Activated CD8-positive, alpha-beta T cell treated with anti-CD3 and anti-CD28 coated beads for 36 hours (primary cell): ENCODE measurements around the gene CCDC141. TPM values are rescaled to one million over a fixed set of nuclear protein-coding genes. Genes with fewer than 3 reads are reported as not detected.

Source experiments
- ATAC-seq: fragments of 200-7000 bp; cut with Tn5 transposase; one replicate; pipeline ENCODE4 v1.10.0; 2021; ENCODE audit warnings: mild to moderate bottlenecking, moderate library complexity
- CTCF ChIA-PET: fragments of 350-600 bp; sonication (Branson Sonifier 250); formaldehyde crosslinking; loops from one replicate; lab custom pipeline; 2021; ENCODE audit warnings: antibody characterized with exemption; lab: Charles Lee
- POLR2A ChIA-PET: fragments of 350-600 bp; sonication (Branson Sonifier 250); formaldehyde crosslinking; loops from one replicate; lab custom pipeline; 2021; ENCODE audit warnings: antibody characterized with exemption; lab: Charles Lee
- DNase-seq: peaks from one replicate; pipeline ENCODE4 v3.0.0-alpha.2; 2020
- H3K27ac Mint-ChIP-seq: one replicate; pipeline ENCODE4 v1.8.0; 2021; ENCODE audit warnings: mild to moderate bottlenecking, mixed read lengths
- H3K27me3 Mint-ChIP-seq: one replicate; pipeline ENCODE4 v1.8.0; 2021; ENCODE audit warnings: mixed read lengths
- H3K36me3 Mint-ChIP-seq: one replicate; pipeline ENCODE4 v1.8.0; 2021; ENCODE audit warnings: low read depth, mixed read lengths
- H3K4me1 Mint-ChIP-seq: one replicate; pipeline ENCODE4 v1.8.0; 2021; ENCODE audit warnings: low read depth, mixed read lengths
- H3K4me3 Mint-ChIP-seq: one replicate; pipeline ENCODE4 v1.8.0; 2021; ENCODE audit warnings: mild to moderate bottlenecking, moderate library complexity, mixed read lengths
- H3K9me3 Mint-ChIP-seq: one replicate; pipeline ENCODE4 v1.8.0; 2021; ENCODE audit warnings: mixed read lengths
- CTCF ChIP-seq: fragments of 200-600 bp; IDR thresholded peaks from one replicate; pipeline ENCODE4 v1.8.0; 2022; ENCODE audit warnings: antibody characterized with exemption, mild to moderate bottlenecking
- intact Hi-C: fragments of 100-400 bp; cut with micrococcal nuclease; formaldehyde crosslinking; loops from one replicate; pipeline ENCODE4 v1.10.0; 2022
- total RNA-seq, 2 experiments: library from RNA; stranded (reverse); gene quantifications; one replicate each; pipeline ENCODE4 v1.2.3, GENCODE V29; 2021

Gene CCDC141
- total RNA-seq, 2 experiments from 2014 or later, result 6.5 to 7.8 TPM

GRCh38 chr2:178908810-178909209, 141.1 kb downstream of the CCDC141 start:
- H3K4me3 Mint-ChIP-seq, result no peak overlapping the region
- intact Hi-C loops, result no loop called here
- ATAC-seq, result no peak
- no peaks in the 10 kb centered on the region for H3K27me3 Mint-ChIP-seq
- no peak overlapping the region for H3K27ac Mint-ChIP-seq
- no peak for DNase-seq
- TF ChIP-seq CTCF, result no peak
- CTCF ChIA-PET, result interaction anchor here (1.1 to 2.6 kb wide), 4 partner anchors 11 to 221 kb away, joined by 3 to 9 read pairs (median 6); no protein-coding TSS in a partner anchor
- H3K4me1 Mint-ChIP-seq, result peaks cover 7% of the 10 kb centered on the region
- H3K36me3 Mint-ChIP-seq, result peaks cover 8% of the 10 kb centered on the region
- POLR2A ChIA-PET, result no interaction called here
- no peaks in the 10 kb centered on the region for H3K9me3 Mint-ChIP-seq

GRCh38 chr2:178905261-178905660, 144.7 kb downstream of the CCDC141 start:
- ATAC-seq, result no peak
- DNase-seq, result no peak
- Mint-ChIP-seq H3K36me3 (peaks cover 13% of the 10 kb centered on the region), H3K4me3 (no peak overlapping the region), H3K4me1 (no peaks in the 10 kb centered on the region), H3K27me3 (no peaks in the 10 kb centered on the region), H3K27ac (no peak overlapping the region), H3K9me3 (no peaks in the 10 kb centered on the region)
- ChIA-PET POLR2A (interaction anchor here (0.6 kb wide), 1 partner anchor 75 kb away, joined by 3 read pairs; no protein-coding TSS in a partner anchor), CTCF (interaction anchor here (0.9 to 2.0 kb wide), 5 partner anchors 8 to 225 kb away, joined by 3 to 7 read pairs (median 4); no protein-coding TSS in a partner anchor)
- no peak for TF ChIP-seq CTCF
- intact Hi-C loops, result no loop called here

GRCh38 chr2:178899656-178900055, 150.3 kb downstream of the CCDC141 start:
- intact Hi-C loops, result no loop called here
- H3K4me1 Mint-ChIP-seq, result no peaks in the 10 kb centered on the region
- H3K4me3 Mint-ChIP-seq, result no peak overlapping the region
- H3K36me3 Mint-ChIP-seq, result peaks cover 10% of the 10 kb centered on the region
- no peak overlapping the region for H3K27ac Mint-ChIP-seq
- DNase-seq (no peak), ATAC-seq (no peak)
- H3K9me3 Mint-ChIP-seq, result no peaks in the 10 kb centered on the region
- no peak for TF ChIP-seq CTCF
- ChIA-PET POLR2A (no interaction called here), CTCF (interaction anchor here (1.6 kb wide), 1 partner anchor 9 kb away, joined by 8 read pairs; no protein-coding TSS in a partner anchor)
- H3K27me3 Mint-ChIP-seq, result no peaks in the 10 kb centered on the region

GRCh38 chr2:178895872-178896271, 154.1 kb downstream of the CCDC141 start:
- CTCF ChIA-PET, result interaction anchor here (0.9 kb wide), 1 partner anchor 234 kb away, joined by 4 read pairs; no protein-coding TSS in a partner anchor
- H3K4me1 Mint-ChIP-seq, result peaks cover 3% of the 10 kb centered on the region
- H3K4me3 Mint-ChIP-seq, result no peak overlapping the region
- POLR2A ChIA-PET, result no interaction called here
- no peak overlapping the region for H3K27ac Mint-ChIP-seq
- no peaks in the 10 kb centered on the region for H3K27me3 Mint-ChIP-seq
- H3K36me3 Mint-ChIP-seq, result no peaks in the 10 kb centered on the region
- H3K9me3 Mint-ChIP-seq, result no peaks in the 10 kb centered on the region
- DNase-seq (no peak), ATAC-seq (no peak)
- TF ChIP-seq CTCF, result no peak
- intact Hi-C loops, result no loop called here

GRCh38 chr2:178895171-178895570, 154.8 kb downstream of the CCDC141 start:
- H3K4me3 Mint-ChIP-seq, result no peak overlapping the region
- intact Hi-C loops, result no loop called here
- H3K27me3 Mint-ChIP-seq, result no peaks in the 10 kb centered on the region
- ATAC-seq (no peak), DNase-seq (no peak)
- H3K4me1 Mint-ChIP-seq, result peaks cover 3% of the 10 kb centered on the region
- POLR2A ChIA-PET, result no interaction called here
- H3K27ac Mint-ChIP-seq, result no peak overlapping the region
- H3K9me3 Mint-ChIP-seq, result no peaks in the 10 kb centered on the region
- CTCF ChIA-PET, result interaction anchor here (0.9 to 2.0 kb wide), 3 partner anchors 18 to 235 kb away, joined by 3 to 14 read pairs (median 4); no protein-coding TSS in a partner anchor
- no peak for TF ChIP-seq CTCF
- no peaks in the 10 kb centered on the region for H3K36me3 Mint-ChIP-seq
